Stimulated activated CD8-positive, alpha-beta memory T cell treated with anti-CD3 and anti-CD28 coated beads, Interleukin-15, amount 100 ng/mL, for 1 hour (primary cell): Measurements from ENCODE around the gene RASA3.

Source experiments
- DNase-seq: peaks from one replicate; pipeline ENCODE4 v3.0.0-alpha.2; 2020; ENCODE audit warnings: low read depth

RASA3 gene

DNA sequence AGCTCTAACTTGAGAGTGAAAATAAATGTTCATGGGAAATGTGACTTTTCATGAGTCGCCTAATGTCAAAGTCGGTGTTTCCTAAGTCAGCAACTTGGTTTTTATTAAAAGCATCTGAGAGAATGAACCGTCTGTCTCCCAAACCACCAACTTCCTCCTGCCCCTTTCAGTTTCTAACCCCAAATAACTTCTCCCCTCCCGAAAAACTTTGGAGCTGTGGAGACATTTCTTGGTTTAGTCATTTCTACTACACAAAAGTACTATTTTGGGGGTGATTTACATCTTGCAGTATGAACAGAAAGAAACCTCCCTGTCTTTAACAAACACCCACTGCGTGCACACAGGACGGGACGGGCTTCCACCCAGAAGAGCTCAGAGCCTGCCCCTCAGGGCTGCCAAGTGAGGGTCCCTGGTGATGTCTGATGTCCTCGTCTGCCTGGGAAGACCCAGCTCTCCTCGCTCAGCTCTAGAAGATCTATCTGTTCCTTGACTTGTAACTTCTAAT, 65.0 kb downstream of the RASA3 start:
- no peak for DNase-seq

DNA sequence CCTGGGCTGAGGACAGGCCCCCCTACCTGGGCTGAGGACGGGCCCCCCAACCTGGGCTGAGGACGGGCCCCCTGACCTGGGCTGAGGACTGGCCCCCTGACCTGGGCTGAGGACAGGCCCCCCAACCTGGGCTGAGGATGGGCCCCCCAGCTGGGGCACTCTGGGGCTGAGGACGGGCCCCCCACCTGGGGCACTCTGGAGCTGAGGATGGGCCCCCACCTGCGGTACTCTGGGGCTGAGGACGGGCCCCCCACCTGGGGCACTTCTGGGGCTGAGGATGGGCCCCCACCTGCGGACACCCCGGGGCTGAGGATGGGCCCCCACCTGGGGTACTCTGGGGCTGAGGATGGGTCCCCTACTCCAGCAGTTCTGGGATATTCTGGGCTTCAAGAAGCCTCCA, 65.5 kb downstream of the RASA3 start:
- no peak for DNase-seq

DNA sequence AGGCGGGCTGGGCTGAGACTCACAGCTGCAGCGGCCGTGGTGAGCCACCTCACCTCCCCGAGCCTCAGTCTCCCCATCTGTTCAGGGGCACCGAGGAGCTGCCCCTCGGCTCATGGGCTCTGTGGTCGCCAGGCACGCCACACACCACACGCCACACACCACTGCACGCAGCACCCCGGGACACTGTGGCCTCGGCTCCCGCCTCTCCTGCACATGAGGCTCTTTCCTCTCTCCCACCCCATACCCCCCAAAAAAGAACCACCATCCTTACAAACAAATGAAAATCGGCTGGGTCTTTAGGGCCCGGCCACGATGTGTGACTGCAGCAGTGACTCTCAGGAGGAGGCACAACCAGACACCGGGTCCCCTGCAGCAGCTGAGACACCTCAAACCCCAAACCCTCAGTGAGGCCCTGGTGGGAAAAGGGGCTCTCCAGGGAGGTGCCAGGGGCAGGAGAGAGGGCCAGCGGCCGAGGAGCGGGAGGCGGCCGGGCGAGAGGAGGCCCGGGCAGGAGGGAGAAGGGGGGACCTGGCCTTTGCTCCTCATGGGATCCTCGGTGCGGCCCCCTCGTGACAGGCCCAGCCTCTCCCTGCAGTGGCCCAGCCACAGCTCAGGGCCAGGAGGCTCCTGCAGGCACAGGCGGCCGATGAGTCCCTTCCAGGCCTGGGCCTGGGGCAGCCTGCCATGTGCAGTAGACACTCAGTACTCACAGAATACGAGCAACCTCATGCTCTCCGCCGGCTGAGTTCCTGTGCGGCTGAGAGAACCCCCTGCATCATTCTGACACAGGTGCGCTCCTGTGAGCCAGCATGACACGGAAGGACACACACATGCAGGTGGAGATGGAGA, 66.3 kb downstream of the RASA3 start:
- no peak for DNase-seq

DNA sequence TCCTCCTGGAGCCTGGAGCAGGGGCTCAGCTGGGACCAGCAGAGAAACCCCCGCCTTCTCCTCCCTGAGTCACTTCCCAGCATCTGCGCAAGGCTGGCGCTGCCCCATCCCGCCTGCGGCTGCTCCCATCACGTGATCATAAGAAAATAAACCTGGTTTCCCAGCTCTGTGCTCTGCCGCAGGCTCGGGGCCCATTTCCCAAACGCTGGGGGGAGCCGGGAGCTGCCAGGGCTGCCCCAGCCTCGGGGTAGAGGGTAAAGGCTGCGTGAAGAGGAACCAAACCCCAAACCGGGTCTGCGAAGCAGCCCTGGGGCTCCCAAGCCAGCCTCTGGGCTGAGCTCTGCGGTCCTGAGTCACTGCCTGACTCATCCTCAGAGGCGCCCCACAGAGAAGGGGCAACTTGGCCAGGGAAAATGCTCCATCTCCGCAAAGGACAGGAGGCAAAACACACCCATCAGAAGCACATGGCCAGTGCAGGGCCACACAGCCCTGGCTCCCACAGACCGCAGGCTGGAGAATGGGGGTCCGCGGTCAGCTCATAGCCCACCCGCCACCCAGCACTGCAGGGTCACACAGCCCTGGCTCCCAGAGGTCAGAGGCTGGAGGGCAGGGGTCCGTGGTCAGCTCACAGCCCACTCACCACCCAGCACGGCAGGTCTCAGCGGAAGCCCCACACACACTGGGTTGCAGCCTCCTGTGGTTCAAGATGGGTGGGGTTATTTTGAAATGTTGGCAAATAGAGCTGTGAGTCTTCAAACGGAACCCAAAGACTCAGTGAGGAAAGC, 67.1 kb downstream of the RASA3 start:
- DNase-seq: peak; percentile 39

DNA sequence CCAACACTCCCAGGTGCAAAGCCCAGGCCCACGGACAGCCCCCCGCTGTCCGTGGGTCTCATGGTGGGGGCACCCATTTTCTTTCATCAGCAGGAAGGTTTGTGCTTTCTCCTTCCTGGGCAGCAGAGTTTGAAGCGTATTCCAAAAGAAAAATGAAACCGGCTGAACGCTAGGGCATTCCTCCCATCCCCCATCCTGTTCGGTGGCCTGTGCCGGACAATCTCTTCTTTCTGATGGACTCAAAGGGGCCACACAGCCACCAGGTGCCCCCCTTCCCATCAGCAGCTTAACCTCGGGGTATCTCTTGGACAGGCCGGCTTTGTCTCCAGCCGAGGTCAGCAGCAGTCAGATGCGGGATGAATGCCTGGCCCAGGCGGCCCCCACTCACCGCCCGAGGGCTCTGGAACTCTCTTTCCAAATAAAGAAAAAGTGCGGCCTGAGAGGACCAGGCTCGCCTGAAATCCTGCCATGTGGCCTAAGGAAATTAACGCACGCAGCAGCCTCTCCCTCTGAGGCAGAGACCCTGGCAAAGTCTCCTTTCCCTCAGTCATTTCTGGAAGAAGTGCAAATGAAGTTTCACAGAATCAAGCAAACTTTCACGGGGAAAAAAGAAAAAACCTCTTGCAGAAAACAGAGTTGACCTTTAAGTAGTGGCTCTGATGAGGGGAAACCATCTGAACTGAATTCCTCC, 67.8 kb downstream of the RASA3 start:
- no peak for DNase-seq

DNA sequence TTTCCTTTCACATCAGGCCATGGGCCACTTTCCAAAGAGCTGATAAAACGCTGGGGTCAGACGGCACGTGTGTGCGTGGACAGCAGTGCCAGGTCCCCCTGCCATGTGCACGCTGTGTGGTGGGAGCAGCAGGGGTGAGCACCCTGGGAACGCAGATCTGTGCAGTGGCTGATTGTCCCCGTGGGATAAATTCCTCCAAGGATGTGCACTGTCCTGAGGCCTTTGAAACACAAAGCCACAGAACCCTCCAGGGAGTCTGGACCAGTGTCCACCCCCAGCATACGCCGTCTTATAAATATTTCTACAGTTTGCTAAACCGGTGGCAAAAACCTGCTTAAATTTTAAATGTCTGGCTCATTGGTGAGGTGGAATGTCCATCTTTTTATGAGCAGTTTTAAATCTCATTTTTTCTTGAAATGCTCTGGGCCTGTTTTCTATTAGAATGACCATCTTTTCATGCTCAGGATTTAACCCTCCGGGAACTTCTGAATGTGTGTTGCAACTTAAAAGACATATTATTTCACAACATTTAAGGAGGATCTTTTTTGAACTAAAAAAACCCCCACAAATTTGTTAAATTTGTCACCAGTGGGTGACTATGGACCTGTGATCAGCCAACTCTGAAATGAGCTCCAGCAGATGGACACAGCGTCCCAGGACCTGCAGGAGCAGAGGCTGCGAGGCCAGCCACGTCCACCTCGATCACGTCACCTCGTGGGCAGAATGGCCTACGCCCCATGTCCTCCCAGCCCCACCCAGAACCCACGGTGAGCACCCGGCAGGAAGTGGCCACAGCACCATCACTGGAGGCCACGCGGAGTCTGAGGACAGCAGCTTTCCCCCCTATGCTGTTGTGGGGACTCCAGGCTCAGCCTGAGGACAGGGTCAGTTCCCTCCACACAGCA, 68.6 kb downstream of the RASA3 start:
- no peak for DNase-seq

DNA sequence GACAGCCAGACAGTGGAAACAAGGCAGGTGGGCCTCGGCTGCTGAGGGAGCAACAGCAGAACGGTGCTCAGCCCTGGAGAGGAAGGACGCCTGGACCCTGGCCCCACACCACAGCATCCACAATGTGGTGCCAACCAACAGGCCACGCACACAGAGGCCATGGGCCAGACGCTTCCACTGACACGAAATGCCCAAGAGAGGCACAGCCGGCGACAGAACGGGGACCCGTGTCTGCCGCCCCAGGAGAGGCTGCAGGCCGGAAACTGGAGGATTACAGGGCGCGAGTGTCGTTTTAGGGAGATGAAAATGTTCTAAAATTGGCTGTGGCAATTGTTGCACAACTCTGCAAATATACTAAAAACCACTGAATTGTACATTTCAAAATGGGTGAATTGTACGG, 69.7 kb downstream of the RASA3 start:
- DNase-seq: no peak

DNA sequence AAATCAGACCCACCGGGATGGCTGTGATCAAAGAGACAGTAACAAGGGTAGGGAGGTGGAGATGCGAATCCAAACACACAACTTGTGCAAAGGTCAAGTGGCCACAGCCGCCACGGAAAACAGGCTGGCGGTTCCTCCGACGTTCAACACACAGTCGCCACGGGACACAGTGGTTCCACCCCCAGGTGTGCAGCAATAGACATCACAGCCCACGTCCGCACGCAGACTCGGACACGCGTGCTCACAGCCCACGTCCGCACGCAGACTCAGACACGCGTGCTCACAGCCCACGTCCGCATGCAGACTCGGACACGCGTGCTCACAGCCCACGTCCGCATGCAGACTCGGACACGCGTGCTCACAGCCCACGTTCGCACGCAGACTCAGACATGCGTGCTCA, 70.1 kb downstream of the RASA3 start:
- DNase-seq: no peak

DNA sequence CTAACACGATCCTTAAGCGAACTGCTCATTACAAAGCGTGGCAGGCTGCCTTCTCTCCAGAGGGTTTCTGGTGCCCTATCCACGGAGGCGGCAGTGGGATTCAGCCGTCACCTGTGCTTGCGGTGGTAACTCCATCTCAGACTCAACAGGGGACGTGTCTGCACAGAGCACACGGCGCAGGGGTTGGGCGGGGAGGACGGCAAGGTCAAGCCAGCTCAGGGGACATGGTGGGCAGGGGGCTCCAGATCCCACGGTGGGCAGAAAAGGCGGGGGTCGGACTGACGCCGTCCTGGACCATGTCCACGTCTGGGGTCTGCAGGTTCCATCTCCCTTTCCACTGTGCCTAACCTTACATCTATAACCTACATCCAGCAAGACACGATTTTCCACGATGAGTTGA, 70.7 kb downstream of the RASA3 start:
- no peak for DNase-seq

DNA sequence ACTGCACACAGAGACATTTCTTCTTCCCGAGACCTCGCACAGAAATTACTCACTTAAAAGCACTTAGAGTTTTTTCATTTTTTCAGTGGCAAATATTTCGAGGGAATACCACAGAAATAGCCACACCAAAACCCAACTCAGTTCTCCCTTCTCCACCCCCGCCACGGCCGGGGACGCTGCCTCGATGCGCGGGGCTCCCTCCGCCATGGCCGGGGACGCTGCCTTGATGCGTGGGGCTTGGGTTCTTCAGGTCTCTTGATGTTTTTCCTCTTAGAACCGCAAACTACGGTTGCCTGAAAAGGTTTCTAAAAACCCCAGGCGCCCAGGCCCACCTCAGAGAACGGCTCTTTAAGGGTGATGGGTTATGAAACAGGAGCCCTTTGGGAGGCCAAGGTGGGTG, 71.4 kb downstream of the RASA3 start:
- no peak for DNase-seq

DNA sequence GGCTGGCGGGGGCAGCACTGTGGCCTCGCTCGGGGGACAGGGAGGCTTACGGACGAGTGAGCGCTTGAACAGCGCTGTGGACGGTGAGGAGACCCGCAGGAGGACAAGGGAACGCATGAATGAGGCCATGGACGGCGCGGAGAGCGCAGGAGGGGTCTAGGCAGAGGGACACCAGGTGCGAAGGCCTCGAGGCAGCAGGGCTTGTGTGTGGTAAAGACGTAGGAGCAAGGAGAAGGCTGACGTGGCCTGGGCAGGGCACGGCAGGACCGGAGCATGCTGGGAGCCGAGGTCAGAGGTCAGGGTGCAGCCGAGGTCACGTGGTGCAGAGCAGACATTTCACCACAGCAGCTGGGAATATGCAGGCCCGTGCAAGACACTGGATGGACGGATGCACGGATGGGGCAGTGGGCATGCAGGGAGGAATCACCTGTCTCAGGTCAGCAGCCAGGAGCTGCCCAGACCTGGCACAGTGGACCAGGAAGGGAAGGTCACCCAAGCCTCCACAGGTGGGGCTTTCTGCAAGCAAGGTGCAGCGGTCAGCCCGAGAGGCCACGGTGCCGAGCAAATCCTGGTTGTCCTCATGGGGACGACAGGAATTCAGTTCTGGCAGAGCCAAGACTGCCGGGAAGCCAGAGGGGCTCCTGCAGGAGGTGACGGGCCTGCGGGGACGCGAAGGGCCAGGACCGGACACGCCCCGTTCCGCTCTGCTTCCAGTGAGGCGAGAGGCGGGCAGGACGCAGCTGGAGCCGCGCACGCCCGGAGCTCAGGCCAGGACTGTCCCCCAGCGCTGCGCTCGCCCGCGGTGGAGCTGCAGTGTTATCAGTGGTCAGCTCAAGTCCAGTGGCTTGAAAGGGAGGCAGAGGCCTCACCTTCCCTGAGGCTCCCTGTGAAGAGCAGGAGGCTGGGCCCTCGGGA, 72.2 kb downstream of the RASA3 start:
- no peak for DNase-seq

DNA sequence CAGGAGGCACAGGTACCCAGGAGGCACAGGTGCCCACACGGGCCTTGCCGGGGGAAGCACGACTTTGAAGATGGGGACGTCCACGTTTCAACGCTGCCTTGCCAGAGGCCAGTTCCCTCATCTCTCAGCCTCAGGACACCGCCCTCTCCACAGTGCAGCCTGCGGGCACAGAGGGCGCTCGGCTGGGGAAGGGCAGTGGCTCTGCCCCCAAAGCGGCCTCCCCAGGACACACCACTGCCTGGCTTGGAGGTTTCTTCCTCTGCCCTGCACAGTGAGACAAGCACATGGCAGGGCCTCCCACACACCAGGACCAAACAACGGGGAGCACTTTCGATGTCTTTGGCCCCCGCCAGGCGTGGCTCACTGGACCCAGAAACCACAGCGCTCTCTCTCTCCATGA, 73.0 kb downstream of the RASA3 start:
- DNase-seq: no peak

DNA sequence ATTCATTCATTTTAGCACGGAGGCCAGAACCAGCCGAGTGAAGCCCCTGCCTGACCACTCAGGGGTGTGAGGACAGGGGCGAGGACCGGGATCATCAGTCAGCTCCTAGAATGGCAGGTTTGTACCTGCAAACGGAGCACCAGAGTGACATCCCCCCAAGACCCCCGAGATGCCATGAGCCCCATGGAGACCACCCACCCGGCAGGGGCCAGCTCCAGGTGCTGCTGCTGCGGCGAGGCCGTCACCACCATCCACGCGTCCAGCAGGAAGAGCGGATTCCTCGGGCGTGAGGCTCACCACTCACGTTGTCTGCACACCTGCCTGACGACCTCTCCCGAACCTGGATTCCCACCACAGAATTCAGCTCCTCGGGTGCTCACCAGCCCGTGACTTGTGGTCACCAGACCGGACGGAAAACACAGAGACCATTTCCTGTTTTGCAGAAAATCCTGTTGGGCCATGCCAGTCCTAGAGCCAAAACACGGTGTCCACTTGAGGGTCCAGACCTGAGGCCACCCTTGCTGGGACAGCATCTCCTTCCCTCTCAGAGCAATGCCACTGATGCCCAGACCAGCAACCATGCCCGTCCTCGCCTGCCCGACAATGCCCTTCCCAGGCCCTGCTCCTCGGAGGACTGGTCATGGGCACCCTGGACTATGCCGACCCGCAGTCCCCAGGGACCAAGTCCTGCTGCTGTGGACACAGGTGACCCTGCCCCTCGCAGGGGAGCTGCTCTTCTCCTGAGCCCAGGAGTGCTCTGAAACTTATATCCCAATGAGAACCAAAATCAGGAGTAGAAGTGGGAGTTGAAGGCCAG, 74.2 kb downstream of the RASA3 start:
- DNase-seq: no peak

DNA sequence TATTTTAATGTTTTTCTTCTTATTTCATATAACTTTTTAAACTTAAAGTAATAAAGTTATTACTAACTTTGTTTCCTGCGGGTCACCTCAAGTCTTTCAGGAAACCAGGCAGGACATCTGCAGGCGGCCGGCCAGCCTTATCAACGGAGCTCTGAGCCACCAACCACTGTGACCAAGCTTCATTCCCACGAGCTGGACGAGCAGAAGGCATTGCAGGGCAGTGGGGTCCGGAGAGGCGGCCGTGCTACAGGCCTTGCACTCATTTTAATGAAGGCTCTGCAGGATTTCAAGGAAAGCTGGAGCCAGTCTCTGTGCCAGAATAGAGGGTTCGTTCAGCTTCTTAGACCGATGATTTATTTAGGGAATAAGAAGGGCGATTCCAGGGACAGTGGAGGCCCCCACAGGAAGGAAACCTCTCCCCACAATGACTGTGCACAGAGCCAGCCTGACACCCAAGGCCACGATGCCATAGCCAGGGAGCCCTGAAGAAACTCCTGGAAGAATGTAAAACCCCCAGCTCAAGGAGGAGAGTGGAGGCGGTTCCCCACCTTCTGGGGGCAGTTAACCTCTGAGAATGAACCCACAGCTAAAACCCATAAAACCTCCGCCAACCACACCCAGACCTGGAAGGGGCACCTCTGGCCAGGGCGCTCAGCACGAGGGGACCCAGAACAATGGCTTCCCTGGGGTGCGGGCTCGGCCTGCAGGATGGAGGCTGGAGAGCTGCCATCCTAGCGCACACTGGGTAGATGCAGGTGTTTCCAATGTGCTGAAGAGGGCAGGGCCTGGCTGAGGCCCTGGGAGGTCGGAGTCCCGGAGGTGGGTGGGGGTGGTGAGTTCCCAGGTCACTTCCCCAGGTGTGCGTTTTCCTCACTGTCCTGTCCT, 75.0 kb downstream of the RASA3 start:
- DNase-seq: no peak

DNA sequence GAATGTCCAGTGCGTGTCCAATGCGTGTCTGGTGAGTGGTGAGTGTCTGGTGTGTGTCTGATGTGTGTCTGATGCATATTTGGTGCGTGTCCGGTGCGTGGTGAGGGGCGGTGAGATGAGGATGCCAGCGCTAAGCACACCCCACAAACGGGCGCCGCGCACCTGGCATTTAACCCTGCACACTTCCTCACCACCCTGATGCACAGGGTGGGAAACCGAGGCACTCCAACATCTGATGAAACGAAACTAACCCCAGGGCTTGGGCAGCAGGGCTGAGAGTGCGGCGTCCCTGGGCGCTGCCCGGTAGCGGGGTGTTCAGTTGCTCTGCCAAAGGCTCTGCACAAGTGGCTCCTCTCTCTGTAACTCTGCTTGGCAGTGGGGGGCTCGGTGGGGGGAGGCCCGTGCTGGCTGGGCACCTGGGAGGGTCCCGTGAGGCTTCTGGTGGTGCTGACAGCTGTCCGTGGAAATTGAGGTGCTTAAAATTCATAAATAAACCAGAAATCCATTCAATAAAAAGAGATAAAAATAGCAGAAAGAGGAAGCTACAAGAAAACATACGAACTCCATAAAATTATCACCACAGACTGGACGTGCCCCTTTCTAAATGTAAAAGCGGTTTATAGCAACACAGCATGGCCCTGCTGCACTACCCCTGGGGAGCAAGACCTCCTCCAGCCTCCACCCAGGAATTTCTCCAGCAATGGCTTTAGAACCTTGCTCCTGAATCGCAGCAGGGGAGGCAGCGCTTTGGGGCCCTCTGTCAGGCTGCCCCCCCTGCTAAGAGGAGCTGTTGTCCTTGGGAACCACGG, 76.0 kb downstream of the RASA3 start:
- DNase-seq: no peak

DNA sequence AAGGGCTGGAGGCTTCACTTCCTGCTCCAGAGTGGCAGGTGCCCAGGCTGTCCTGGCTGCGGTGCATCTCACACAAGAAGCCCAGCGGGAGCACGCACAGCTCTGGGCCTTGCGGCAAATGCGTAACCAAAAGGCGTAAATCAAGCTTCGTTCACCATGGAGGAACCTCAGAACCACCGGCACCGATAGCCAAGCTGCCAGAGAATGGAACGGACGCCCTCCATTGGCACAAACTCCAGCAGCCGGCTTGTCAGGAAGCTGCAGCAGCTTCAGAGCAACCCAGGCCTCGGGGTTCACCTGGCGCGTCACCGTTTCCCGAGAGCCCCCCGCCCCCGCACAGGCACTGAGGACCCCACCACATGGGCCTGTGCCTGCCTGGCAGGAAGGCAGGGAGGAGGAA, 76.7 kb downstream of the RASA3 start:
- DNase-seq: no peak

DNA sequence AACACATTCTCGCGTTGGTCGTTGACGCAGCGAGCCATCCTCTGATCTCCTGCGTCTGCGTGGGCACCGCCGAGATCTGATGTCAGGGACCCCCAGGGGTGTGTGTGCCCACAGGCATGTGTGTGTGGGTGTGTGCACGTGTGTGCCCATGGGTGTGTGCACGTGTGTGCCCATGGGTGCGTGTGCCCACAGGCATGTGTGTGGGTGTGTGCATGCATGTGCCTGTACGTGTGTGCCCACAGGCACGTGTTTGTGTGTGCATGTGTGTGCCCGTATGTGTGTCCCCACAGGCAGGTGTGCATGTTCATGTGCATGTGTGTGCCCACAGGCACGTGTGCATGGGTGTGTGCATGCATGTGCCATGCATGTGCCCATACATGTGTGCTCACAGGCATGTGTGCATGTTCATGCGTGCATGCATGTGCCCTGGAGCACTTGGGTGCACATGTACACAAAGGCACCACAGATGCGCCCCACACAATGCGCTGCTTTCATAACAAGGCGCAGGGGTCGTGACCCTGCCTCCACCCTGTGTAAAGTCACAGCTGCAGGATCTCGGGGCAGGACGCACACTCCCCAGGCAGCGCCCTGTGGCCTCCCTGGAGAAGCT, 77.5 kb downstream of the RASA3 start:
- no peak for DNase-seq
